ENCODE data around the gene CUTC.

- TF ChIP-seq CTCF (conservative IDR thresholded peaks at IDR 0.05; ENCODE audit: low read length), result no peak
- TF ChIP-seq EZH2phosphoT487 (IDR thresholded peaks at IDR 0.05; ENCODE audit: borderline replicate concordance, low read depth, low read length), result no peak
These were observed 23.5 kb upstream of the CUTC start for GRCh38 chr10:99708428-99709012.

Data from OCI-LY7 (cell line).